Mesendoderm (in vitro differentiated cells): Measurements from ENCODE around the gene SESTD1.

Experiments used
- DNase-seq: peaks from one replicate; pipeline ENCODE4 v3.0.0; 2013
- H2AK5ac ChIP-seq: 2 replicates; pipeline ENCODE4 v1.6.1; 2013; ENCODE audit warnings: low read length, inconsistent platforms
- H2BK120ac ChIP-seq: 2 replicates; pipeline ENCODE4 v1.6.1; 2013; ENCODE audit warnings: low read depth, mild to moderate bottlenecking, low read length, moderate library complexity, mixed read lengths
- H2BK15ac ChIP-seq: replicated peaks from 2 replicates; pipeline ENCODE4 v1.6.1; 2013; ENCODE audit warnings: low read depth, mild to moderate bottlenecking, moderate library complexity
- H2BK5ac ChIP-seq: 2 replicates; pipeline ENCODE4 v1.6.1; 2013; ENCODE audit warnings: low read length, inconsistent platforms
- H3K18ac ChIP-seq: 2 replicates; pipeline ENCODE4 v1.6.1; 2013; ENCODE audit warnings: mild to moderate bottlenecking, low read length, mixed read lengths
- H3K23ac ChIP-seq: one replicate; pipeline ENCODE4 v1.6.1; 2013; ENCODE audit warnings: low read length
- H3K27ac ChIP-seq: 2 replicates; pipeline ENCODE4 v1.5.1; 2013; ENCODE audit warnings: low read depth, mild to moderate bottlenecking, inconsistent platforms, low read length, moderate library complexity
- H3K27me3 ChIP-seq: 2 replicates; pipeline ENCODE4 v1.6.1; 2013; ENCODE audit warnings: low read length, control low read depth, mild to moderate bottlenecking, inconsistent platforms; ENCODE audit not compliant: insufficient read depth, poor library complexity
- H3K36me3 ChIP-seq: 2 replicates; pipeline ENCODE4 v1.6.1; 2013; ENCODE audit warnings: low read length, inconsistent platforms; ENCODE audit not compliant: control insufficient read depth, insufficient read depth
- H3K4ac ChIP-seq: one replicate; pipeline ENCODE4 v1.6.1; 2013; ENCODE audit warnings: low read depth, mild to moderate bottlenecking, low read length, moderate library complexity
- H3K4me1 ChIP-seq: 2 replicates; pipeline ENCODE4 v1.6.1; 2013; ENCODE audit warnings: low read depth, low read length, inconsistent platforms; ENCODE audit not compliant: control insufficient read depth
- H3K4me2 ChIP-seq: 2 replicates; pipeline ENCODE4 v1.6.1; 2013; ENCODE audit warnings: low read length
- H3K4me3 ChIP-seq: 2 replicates; pipeline ENCODE4 v1.5.1; 2013; ENCODE audit warnings: mild to moderate bottlenecking, low read length
- H3K56ac ChIP-seq: one replicate; pipeline ENCODE4 v1.6.1; 2013; ENCODE audit warnings: low read length
- H3K79me1 ChIP-seq: 2 replicates; pipeline ENCODE4 v1.6.1; 2013; ENCODE audit warnings: low read length, inconsistent platforms
- H3K79me2 ChIP-seq: 2 replicates; pipeline ENCODE4 v1.6.1; 2013; ENCODE audit warnings: mild to moderate bottlenecking, low read length; ENCODE audit not compliant: control insufficient read depth, insufficient read depth
- H3K9ac ChIP-seq: 2 replicates; pipeline ENCODE4 v1.6.1; 2013; ENCODE audit warnings: low read length, inconsistent platforms
- H4K5ac ChIP-seq: one replicate; pipeline ENCODE4 v1.6.1; 2013; ENCODE audit warnings: low read length
- H4K8ac ChIP-seq: one replicate; pipeline ENCODE4 v1.6.1; 2013; ENCODE audit warnings: low read depth, mild to moderate bottlenecking, control low read depth, low read length, moderate library complexity
- WGBS: extraction: QIAGEN DNeasy Blood & Tissue Kit; methylation state at CpG from one replicate; pipeline ENCODE4 v1.1.7; 2013; ENCODE audit warnings: low lambda C conversion rate, missing lambda C conversion rate; ENCODE audit not compliant: insufficient coverage; ENCODE audit errors: extremely low coverage; 5-methylcytosine and 5-hydroxymethylcytosine counted together

SESTD1 gene

DNA sequence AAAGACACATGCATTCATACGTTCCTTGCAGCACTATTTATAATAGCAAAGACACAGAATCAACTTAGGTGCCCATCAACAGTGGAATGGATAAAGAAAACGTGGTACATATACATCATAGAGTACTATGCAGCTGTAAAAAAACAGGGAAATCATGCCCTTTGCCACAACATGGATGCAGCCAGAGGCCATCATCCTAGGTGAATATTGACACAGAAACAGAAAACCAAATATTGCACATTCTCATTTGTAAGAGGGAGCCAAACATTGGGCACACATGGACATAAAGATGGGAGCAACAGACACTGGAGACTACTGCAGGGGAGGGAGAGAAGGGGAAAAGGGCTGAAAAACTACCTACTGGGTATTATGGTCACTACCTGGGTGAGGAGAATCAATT, 73.5 kb downstream of the SESTD1 start:
- Histone ChIP-seq H2BK120ac (no peak overlapping the region), H3K18ac (no peak overlapping the region), H4K8ac (no peak overlapping the region), H2AK5ac (no peak overlapping the region), H3K56ac (no peak overlapping the region), H3K4me3 (no peak overlapping the region), H3K23ac (no peak overlapping the region), H3K4ac (no peak overlapping the region), H3K27me3 (no peaks in the 10 kb centered on the region), H3K27ac (no peak overlapping the region), H3K9ac (no peak overlapping the region), H2BK15ac (no peak overlapping the region), H3K4me2 (no peak overlapping the region), H3K79me2 (peaks cover 1% of the 10 kb centered on the region), H3K36me3 (no peaks in the 10 kb centered on the region), H3K79me1 (peaks cover 5% of the 10 kb centered on the region), H3K4me1 (no peaks in the 10 kb centered on the region), H2BK5ac (no peak overlapping the region), H4K5ac (no peak overlapping the region)
- no peak for DNase-seq
- no CpG with 5 or more reads among the region's 2 CpGs for WGBS

DNA sequence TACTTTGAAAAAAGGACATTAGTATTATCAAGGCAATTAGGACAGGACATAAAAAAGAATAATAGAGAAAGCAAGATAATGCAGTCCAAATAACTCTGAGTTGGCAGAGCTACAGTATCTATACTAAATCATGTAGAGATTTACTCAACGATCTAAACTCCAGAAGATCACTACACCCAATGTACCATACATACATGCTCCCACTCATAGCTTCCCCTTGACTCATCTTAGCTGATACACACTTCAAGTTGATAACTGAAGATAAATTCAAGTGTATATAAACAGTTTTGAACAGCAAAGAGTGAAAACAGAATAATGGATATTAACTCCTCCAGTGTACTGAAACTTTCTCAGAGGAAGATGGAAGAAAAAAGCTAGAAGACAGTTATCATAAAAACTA, 78.5 kb downstream of the SESTD1 start:
- peaks cover under 1% of the 10 kb centered on the region for H3K79me1 ChIP-seq
- no peak overlapping the region for H3K9ac ChIP-seq
- H3K56ac ChIP-seq: no peak overlapping the region
- H3K23ac ChIP-seq: no peak overlapping the region
- H3K4me2 ChIP-seq: no peak overlapping the region
- H3K27ac ChIP-seq: no peak overlapping the region
- H2BK120ac ChIP-seq: no peak overlapping the region
- no peak overlapping the region for H2BK15ac ChIP-seq
- no peak overlapping the region for H3K4me3 ChIP-seq
- no peaks in the 10 kb centered on the region for H3K79me2 ChIP-seq
- peaks cover 3% of the 10 kb centered on the region for H3K4me1 ChIP-seq
- H4K8ac ChIP-seq: no peak overlapping the region
- no CpG with 5 or more reads among the region's 1 CpG for WGBS
- H2BK5ac ChIP-seq: no peak overlapping the region
- H4K5ac ChIP-seq: no peak overlapping the region
- no peak overlapping the region for H3K4ac ChIP-seq
- no peak overlapping the region for H2AK5ac ChIP-seq
- no peak overlapping the region for H3K18ac ChIP-seq
- H3K27me3 ChIP-seq: no peaks in the 10 kb centered on the region
- H3K36me3 ChIP-seq: no peaks in the 10 kb centered on the region
- DNase-seq: no peak

DNA sequence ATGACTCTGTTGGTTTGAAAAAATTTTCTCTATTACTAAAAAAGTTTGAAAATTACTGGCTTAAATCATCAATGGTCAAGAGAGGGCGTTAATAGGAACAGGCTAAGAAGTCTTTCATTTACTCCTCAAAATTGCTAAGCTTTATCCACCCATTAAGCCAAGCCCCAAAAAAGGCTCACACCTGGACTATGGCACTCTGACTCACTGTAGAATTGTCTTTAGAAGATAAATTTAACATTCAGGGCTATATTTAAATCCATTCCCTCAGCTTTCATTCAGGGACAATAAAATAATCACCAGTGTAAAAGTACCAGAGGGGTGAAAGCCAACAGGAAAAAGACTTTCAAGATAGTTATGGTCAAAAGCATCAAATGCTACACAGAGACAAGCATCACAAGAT, 80.0 kb downstream of the SESTD1 start:
- no peak for DNase-seq
- Histone ChIP-seq H2AK5ac (no peak overlapping the region), H3K18ac (no peak overlapping the region), H4K8ac (no peak overlapping the region), H3K27ac (no peak overlapping the region), H2BK120ac (no peak overlapping the region), H2BK15ac (no peak overlapping the region), H3K36me3 (no peaks in the 10 kb centered on the region), H3K23ac (no peak overlapping the region), H3K9ac (no peak overlapping the region), H3K4me1 (peaks cover 5% of the 10 kb centered on the region), H3K4me2 (no peak overlapping the region), H3K56ac (no peak overlapping the region), H3K79me2 (no peaks in the 10 kb centered on the region), H4K5ac (no peak overlapping the region), H2BK5ac (no peak overlapping the region), H3K79me1 (no peaks in the 10 kb centered on the region), H3K4ac (no peak overlapping the region), H3K4me3 (no peak overlapping the region), H3K27me3 (no peaks in the 10 kb centered on the region)
- whole genome bisulfite sequencing: no CpG with 5 or more reads among the region's 1 CpG

DNA sequence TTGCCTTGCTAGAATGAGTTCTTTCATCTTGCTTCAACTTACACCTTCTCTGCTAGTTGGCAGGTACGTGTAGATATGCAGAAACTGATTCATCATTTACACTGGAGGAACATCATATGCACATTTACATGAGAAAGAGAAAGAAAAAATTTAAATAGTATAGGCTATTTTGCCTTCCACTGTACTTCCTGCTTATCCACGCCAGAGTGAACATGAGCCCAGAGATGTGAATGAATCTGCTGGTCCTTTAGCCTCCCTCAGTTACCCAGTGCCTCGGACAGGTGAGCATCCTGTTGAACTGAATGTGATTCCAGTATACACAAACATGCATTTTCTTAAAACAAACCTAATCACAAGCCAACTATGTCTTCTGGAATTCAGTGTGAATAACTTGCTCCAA, 83.6 kb downstream of the SESTD1 start:
- Histone ChIP-seq H3K27ac (no peak overlapping the region), H3K79me2 (no peaks in the 10 kb centered on the region), H2BK5ac (no peak overlapping the region), H3K4ac (no peak overlapping the region), H2BK15ac (no peak overlapping the region), H4K8ac (no peak overlapping the region), H3K56ac (no peak overlapping the region), H2AK5ac (no peak overlapping the region), H3K23ac (no peak overlapping the region), H3K18ac (no peak overlapping the region), H3K4me3 (no peak overlapping the region), H3K27me3 (no peaks in the 10 kb centered on the region), H3K9ac (no peak overlapping the region), H4K5ac (no peak overlapping the region), H3K36me3 (no peaks in the 10 kb centered on the region), H3K4me1 (peaks cover 5% of the 10 kb centered on the region), H3K79me1 (no peaks in the 10 kb centered on the region), H3K4me2 (no peak overlapping the region), H2BK120ac (no peak overlapping the region)
- no peak for DNase-seq
- no CpG with 5 or more reads among the region's 3 CpGs for WGBS

DNA sequence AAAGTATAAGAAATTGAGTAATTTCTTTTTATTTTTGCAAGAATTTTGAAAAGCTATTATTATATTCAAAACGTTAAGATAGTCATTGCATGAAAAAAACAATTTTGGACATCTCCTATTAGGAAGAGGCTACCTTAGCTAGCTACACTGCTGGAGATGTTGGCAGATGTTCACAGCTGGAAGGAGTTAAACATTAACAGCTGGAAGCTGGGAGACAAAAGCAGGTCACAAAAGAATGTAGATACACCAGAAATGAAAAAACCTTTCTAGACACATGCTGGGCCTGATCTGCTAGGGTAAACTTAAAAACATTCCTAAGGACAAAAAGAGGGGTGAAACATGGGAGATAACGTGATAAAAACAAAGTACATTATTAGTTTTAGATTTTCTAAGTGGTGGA, 84.4 kb downstream of the SESTD1 start:
- Histone ChIP-seq H3K4me1 (peaks cover 5% of the 10 kb centered on the region), H4K5ac (no peak overlapping the region), H3K4me2 (no peak overlapping the region), H3K36me3 (no peaks in the 10 kb centered on the region), H2BK120ac (no peak overlapping the region), H3K79me2 (no peaks in the 10 kb centered on the region), H4K8ac (no peak overlapping the region), H3K18ac (no peak overlapping the region), H3K27me3 (no peaks in the 10 kb centered on the region), H3K9ac (no peak overlapping the region), H3K79me1 (no peaks in the 10 kb centered on the region), H3K23ac (no peak overlapping the region), H3K4ac (no peak overlapping the region), H3K27ac (no peak overlapping the region), H2AK5ac (no peak overlapping the region), H3K56ac (no peak overlapping the region), H2BK15ac (no peak overlapping the region), H2BK5ac (no peak overlapping the region), H3K4me3 (no peak overlapping the region)
- WGBS: no CpG with 5 or more reads among the region's 2 CpGs
- peak; percentile 81 for DNase-seq

DNA sequence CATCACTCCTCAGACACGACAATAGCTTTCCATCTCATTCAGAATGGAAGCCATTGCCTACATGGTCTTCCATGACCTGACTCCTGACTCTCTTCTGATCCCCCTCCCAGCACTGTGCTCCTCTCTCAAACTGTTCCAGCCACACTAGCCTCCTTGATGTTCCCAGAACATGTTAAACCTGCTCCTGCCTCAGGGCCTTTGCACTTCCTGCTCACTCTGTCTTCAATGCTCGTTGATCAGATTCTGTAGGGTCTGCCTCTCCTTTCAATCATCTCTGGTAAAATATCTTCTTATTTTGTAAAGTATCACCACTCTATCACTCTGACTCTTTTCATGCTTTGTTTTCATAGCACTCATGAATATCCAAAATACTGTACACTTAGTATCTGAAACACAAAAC, 84.9 kb downstream of the SESTD1 start:
- Histone ChIP-seq H3K4me1 (peaks cover 5% of the 10 kb centered on the region), H2AK5ac (no peak overlapping the region), H3K79me1 (no peaks in the 10 kb centered on the region), H2BK15ac (no peak overlapping the region), H3K4me3 (no peak overlapping the region), H3K18ac (no peak overlapping the region), H3K23ac (no peak overlapping the region), H2BK5ac (no peak overlapping the region), H3K27ac (no peak overlapping the region), H3K36me3 (no peaks in the 10 kb centered on the region), H3K9ac (no peak overlapping the region), H3K56ac (no peak overlapping the region), H3K27me3 (no peaks in the 10 kb centered on the region), H2BK120ac (no peak overlapping the region), H4K8ac (no peak overlapping the region), H3K4me2 (no peak overlapping the region), H3K79me2 (no peaks in the 10 kb centered on the region), H3K4ac (no peak overlapping the region), H4K5ac (no peak overlapping the region)
- WGBS: no CpG with 5 or more reads among the region's 2 CpGs
- no peak for DNase-seq
